GM19240 (cell line): ENCODE data around the gene RLF.
A peak's percentile ranks its signal among the peaks of the same experiment; 100 is the strongest.
"Not testable (repeated sequence)": the region's sequence is repeated elsewhere in the genome, so short reads cannot be mapped to it uniquely, and the experiment has no call there.

Source experiments
- DNase-seq: peaks from one replicate; pipeline ENCODE4 v3.0.0; 2011; ENCODE audit warnings: low spot score; ENCODE audit not compliant: insufficient read length

Gene RLF

DNA sequence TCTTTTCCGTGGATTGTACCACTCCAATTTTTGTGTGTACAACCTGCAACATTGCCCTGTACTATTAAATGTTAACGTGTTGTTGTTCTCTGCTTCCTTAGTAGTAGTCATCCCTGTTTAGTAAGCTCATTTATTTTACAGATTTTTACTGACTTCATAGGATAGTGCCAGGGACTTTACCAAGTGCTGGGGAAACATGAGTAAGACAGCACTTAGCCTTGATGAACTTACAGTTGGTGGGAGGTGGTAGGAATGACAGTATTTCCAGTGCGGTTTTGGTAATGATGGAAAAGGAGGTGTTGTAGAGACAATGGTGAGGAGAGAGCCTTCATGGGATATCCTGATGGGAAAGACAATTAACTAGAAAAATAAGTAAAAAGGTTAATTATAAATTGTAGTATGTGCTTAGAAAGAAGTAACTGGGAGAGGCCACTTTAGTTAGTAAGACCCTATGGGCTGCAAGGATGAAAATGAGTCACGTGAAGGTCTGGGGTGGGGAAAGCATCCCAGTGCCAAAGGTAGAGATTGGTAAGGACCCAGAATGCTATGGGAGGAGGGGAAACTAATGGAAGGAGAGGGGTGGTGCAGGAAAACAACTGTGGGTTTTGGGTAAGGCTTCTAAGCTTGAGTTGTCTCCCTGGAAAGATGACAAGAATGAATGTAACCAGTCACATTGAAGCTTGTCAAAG lies 1.7 kb downstream of the RLF start:
- no peak for DNase-seq

DNA sequence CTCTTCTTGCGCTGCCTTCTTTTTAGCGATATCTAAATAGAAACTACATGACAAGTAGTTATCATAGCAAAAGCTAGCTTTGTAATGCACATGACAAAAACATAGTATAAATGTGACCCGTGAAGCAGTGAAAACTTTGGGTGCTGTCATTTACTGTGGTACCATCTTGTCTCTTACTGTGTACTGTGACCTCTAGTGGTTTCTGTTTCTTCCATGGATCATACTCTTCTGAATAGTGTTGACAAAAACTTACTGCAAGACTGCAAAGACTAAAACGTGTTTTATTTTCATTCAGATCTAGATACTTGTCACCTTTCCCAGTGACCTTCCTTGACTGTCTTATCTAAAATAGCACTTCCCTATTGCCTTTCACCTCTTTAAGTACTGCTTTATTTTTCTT lies 6.1 kb downstream of the RLF start:
- no peak for DNase-seq

DNA sequence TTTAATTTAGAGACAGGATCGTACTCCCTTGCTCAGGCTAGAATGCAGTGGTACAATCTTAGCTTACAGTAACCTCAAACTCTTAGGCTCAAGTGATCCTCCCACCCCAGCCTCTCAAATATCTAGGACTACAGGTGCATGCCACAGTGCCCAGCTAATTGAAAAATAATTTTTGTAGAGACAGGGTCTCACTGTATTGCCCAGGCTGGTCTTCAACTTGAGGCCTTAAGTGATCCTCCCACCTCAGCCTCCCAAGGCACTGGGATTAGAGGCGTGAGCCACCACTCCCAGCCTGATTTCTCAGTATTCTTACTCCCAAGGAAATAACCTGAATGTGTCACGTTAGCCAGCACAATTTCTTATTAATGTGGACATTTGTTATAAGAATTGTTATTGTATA lies 9.8 kb downstream of the RLF start:
- no peak for DNase-seq

DNA sequence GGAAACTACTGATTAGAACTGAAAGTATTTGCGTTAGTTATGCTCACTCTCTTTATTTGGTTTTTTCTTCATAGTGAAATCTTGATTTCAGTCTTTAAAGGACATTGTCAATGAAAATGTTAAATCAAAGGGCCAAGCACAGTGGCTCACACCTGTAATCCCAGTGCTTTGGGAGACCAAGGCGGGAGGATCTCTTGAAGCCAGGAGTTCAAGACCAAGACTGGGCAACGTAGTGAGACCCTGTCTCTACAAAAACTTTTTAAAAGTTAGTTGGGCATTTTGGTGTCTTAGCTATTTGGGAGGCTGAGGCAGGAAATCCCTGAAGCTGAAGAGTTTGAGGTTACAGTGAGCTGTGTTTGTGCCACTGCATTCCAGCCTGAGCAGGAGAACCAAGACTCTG lies 13.6 kb downstream of the RLF start:
- DNase-seq = no peak

DNA sequence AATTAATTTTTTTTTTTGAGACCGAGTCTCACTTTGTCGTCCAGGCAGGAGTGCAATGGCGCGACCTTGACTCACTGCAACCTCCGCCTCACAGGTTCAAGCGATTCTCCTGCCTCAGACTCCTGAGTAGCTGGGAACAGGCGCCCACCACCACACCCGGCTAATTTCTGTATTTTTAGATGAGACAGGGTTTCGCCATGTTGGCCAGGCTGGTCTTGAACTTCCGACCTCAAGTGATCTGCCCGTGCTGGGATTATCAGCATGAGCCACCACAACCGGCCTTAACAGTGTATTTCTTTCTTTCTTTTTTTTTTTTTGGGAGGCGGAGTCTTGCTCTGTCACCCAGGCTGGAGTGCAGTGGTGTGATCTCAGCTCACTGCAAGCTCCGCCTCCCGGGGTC lies 15.8 kb downstream of the RLF start:
- not testable (repeated sequence) for DNase-seq

DNA sequence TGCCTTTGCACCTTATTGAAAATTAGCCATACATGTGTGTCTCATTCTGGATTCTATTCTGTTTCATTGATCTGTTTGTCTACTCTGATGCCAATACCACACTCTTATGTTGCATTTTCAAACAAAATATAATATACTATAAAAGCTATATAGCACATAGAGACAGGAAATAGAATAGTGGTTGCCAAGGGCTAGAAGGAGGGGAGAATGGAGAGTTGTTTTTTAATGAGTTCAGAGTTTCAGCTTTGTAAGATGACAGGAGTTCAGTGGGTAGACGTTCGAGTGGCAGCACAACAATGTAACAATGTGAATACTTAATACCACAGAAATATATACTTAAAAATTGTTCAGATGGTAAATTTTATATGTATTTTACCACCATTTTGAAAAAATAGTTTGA lies 17.0 kb downstream of the RLF start:
- no peak for DNase-seq

DNA sequence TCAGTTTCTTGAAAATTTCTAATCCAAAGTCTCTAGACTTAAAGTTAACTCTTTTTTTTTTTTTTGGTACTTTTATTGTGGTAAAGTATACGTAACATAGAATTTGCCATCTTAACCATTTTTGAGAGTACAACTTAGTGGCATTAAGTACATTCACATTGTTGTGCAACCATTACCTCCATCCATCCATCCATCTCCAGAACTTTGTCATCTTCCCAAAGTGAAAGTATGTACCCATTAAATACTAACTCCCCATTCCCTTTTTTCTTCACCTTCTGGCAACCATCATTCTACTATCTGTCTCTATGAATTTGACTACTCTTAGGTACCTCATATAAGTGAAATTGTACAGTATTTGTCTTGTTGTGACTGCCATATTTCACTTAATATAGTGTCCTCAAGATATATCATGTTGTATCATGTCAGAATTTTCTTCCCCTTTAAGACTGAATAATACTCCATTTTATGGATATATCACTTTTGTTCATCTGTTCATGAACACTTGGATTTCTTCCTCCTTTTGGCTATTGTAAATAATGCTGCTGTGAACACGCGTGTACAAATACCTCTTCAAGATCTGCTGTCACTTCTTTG lies 18.4 kb downstream of the RLF start:
- no peak for DNase-seq

DNA sequence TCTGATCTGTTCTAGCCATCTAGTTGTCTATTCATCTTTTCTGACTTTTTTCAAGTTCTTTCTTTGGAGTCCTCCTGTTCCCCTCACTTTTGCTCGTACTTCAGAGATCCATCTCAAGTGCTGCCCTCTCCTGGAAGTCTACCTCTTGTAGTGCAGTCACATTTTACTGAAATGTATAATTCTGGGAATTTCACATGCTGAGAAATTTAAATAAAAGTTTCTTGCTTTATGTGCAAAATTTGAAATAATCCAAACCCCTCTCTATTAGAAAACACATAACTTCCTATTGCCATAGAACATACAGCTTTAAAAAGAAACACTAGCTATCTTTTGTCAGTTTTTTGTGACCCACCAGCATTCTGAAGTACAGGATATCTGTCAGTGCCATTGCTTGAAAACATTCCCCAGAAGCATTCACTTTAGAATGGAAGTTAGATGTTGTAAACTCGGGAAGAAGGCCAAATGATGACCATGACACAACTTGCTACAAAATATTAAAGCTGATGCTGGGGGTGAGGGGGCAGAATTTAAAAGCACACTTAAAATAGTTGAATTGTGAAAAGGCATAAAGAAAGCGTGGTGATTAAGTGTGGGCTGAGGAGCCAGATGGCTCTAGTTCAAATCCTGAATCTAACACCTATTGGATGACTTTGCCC lies 22.0 kb downstream of the RLF start:
- no peak for DNase-seq

DNA sequence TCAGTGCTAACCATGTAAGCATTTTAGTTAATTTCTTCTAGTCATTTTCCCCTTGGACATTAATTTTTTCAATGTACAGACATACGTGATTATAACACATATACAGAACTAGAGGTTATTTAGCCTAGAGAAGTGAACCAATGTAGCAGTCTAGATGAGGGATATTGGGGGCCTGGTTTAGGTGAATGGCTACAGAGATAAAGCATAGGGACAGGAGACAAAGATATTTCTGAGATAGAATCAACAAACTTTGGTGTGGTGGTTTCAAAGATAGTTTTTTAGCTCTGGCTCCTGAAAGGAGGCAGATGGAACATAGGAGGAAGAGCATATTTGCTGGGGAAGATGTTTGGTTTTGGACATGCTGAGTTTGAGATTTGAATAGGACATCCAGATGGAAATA lies 23.0 kb downstream of the RLF start:
- no peak for DNase-seq

DNA sequence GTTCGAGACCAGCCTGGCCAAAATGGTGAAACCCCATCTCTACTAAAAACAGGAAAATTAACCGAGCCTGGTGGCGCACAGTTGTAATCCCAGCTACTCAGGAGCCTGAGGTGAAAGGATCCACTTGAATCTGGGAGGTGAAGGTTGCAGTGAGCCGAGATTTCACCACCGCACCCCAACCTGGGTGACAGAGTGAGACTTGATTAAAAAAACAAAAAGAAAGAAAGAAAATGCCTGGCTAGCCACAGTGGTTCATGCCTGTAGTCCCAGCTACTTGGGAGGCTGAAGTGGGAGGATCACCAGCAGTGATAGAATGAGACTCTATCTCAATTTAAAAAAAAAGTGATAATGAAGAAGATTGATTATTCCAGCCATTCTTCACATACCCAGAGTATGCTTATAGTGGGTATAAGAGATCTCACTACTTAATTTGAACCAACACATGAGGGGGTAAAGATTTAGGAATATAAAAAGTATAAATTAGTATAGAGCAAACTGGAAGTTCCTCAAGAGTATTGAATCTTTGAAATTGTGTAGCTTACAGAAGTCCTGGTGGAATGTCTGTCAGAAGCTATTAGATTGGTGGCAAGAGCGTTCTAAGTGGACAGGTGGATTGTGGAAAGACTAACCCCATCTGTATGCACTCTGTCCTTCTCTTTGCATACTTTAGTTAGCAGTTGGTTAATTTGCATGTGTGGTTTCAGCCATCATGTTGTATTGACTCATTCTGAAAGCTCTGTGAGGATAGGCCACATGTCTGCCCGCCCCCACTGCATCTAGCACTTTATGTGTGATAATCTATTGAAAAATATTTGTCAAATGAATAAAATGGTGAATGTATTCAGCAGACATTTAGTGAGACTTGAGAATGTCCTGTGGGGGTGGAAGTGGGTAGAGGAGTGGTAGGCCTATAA lies 25.0 kb downstream of the RLF start:
- DNase-seq = peak; percentile 8

DNA sequence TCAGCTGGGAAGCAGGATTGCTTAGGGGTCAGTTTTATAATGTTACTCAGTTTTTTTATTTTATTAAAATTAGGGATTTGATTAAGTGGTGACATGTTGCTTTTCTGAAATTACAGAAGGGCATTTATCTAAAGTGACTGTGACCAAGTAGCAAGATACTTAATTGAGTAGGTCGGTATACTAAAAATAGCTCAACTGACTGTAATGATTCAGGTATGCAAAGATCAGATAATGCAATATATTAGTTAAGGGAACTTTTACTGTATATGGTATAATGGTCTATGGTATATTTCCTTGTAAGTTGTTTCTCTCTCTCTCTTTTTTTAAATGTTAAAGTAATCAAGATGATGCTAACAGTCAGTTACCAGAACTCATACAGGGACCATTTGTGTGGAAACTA lies 26.2 kb downstream of the RLF start:
- no peak for DNase-seq

DNA sequence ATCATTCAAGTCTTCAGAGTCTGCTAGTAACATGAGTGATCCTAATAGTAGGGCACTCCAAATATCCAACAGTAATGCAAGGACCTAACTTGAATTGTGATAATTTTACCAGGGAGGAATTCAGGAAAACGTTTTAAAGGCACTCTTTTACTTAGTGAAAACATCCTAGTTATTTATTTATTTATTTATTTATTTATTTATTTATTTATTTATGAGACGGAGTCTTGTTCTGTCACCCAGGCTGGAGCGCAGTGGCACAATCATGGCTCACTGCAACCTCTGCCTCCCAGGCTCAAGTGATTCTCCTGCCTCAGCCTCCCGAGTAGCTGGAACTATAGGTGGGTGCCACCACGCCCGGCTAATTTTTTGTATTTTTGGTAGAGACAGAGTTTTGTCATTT lies 33.5 kb downstream of the RLF start:
- not testable (repeated sequence) for DNase-seq

DNA sequence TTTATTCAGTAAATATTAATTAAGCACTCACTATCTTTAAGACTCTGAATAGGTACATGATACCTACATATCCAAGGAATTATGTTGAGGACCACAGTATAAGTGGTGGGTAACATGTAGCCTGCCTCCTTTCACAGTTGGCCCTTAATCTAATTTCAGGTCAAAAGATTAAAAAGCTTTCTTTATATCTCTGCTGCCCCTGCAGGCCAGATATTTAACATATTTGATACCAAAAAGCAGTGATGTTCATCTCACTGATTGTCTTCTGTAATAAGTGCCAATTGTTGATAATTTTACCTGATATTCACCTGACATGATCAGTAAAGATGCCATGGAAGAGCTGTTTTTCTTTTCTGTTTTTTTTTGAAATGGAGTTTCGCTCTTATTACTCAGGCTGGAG lies 36.5 kb downstream of the RLF start:
- no peak for DNase-seq

DNA sequence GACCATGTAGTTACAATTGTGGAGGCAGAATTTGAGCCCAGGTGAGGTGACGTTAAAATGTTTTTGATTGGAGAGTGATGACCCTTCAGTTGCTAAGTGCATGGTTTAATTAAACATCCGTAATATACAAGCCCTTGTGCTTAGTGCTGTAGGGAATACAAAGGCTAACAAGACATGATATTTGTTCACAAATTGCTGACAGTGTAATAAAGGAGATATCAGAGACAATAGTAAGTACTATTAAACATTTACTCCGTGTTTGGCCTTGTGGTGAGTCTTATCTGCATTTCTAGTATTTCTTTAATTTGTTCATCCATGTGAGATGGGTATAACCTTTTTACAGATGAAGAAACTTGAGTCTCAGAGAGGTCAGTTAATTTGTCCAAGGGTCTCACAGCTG lies 37.9 kb downstream of the RLF start:
- DNase-seq = no peak

DNA sequence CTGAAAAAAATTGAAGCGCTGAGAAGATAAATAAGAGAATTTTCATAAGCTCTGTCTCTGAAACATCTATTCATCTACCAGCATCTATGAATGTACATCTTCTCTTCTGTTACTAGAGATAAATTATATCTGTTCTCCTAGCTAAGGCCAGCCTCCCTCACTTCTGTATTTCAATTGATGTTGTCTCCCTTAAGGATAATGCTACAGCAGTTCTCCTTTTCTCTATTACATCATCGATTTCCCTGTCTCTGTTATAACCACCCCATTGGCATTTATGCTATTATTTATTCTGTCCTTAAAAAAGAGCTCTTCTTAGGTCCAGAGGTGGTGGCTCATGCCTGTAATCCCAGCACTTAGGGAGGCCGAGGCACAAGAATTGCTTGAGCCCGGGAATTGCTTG lies 43.7 kb downstream of the RLF start:
- DNase-seq = no peak

DNA sequence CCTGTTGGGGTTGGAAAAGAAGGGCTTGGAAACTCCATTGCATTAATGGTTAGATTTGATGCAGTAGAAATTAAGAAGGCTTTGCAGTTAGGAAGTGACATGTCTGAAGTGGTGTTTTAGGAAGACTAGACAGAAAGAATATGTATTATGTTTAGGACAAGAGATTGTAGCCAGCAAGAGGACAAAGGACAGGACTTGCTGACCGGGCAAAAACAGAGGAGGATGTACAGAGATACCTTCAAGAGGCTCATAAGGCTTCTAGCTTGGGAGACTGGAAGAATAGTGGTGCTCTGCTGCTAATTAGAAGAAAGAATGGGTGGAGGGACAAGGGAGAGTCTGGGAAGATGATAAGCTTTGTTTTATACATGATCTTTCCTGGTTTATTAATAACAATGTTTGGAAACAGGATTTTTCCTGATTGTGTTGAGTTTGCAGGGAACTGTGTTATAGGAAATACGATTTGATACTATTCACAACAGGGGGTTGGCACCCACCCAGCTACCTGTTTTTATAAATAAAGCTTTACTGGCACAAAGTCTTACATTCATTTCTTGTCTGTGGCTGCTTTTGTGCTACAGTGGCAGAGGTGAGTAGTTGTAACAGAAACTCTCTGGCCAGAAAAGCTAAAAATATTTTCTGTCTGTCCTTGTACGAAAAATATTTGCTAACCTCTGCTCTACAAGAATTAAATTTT lies 49.5 kb downstream of the RLF start:
- no peak for DNase-seq

DNA sequence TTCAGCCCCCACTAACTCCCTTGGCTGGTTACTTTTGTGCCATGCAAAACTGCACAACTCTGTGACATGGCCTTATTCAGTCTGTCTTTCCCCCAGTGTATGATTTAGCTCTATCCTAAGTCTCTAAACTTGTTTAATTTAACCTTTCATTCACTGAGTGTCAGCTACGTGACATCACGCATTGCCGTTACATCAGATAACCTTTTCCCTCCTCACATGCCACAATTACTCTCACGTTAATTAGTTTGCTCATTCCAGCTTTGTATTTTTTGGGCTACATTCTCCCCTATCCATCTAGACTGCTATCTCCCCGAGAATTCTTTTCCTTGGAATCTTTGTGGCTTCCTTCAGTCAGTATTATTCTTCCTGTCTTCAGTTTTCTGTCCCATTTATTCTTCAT lies 57.1 kb downstream of the RLF start:
- DNase-seq = no peak

DNA sequence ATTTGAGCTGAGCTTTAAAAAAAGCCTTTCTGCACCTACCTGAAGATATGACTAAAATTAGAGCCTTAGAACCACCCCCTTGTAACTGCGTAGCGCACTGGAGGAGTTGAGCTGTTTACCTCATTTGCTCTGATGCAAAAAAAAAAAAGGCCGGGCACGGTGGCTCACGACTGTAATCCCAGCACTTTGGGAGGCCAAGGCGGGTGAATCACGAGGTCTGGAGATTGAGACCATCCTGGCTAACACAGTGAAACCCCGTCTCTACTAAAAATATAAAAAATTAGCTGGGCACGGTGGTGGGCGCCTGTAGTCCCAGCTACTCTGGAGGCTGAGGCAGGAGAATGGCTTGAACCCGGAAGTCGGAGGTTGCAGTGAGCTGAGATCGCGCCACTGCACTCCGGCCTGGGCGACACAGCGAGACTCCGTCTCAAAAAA lies 60.3 kb downstream of the RLF start:
- DNase-seq = not testable (repeated sequence)

DNA sequence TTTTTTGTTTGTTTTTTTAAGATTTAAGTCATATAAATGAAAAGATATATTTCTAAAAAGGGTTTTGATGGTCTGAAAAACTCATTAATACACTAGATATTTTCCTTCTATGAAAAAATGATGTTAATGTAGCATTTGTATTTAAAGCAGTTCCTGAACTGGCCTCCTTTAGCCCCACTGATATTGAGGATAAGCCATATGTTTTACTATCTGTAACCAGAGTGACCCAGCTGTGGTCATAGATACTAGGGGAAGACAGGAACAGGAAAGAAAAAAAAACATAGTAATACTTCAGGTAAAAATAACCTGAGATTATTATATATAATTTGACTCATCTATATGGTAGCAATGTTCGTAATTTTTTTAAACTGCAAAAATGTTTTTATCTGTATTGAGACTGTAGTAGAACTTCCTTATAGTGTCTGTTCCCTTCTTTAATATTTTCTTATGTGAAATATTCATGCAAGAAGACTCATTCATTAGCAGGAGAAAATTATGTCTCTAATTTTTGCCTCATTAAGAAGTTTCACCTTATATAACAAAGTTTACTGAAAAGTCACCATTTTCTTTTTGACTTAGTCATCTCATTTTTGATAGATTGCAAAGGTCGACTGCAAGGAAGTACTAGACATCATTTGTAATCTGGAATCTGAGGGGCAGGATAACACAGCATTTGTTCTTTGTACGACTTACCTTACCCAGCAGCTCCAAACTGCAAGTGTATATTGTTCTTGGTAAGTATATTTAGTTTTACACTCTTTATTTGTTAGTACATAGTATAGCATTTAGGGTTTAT lies 61.0 kb downstream of the RLF start:
- no peak for DNase-seq

DNA sequence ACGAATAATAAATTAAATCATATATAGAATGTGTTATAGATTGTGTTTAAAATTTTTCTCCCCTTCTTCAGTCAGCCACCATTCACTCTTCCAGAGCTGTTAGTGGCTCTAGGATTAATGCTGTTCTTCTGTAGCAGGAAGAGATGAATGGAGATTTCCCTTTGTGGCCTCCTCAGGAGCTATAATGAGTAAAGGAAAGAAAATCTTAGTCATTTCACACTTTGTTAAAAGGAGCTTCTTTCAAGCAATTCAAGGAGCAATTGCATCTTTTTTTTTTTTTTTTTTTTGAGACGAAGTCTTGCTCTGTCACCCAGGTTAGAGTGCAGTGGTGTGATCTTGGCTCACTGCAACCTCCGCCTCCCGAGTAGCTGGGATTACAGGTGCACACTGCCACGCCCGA lies 62.9 kb downstream of the RLF start:
- no peak for DNase-seq

DNA sequence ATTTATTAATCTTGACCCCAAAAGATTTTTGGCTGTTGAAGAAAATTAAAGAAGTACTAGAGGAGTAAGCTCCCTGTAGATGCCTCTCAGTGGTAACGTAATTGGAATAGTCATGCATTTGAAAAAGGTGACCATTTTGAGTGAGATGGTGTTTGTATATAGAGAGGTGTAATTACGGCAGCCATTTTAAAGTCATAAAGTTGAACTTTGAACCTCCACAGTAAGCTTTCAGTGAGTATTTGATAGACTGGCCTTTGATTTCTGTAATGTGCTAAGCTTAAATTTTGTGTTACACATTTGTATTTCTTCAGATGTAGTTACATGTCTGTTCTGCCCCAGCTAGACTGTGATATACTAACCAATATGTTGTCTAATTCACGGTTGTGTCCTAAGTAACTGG lies 65.0 kb downstream of the RLF start:
- no peak for DNase-seq
